ENCODE results near the gene C2orf42. TPM values are rescaled to one million over a fixed set of nuclear protein-coding genes. Genes with fewer than 3 reads are reported as not detected.
"Not testable (repeated sequence)": the region's sequence is repeated elsewhere in the genome, so short reads cannot be mapped to it uniquely, and the experiment has no call there.

C2orf42 gene
- total RNA-seq, 1 donor from 2014 or later, result 11.5 TPM

DNA sequence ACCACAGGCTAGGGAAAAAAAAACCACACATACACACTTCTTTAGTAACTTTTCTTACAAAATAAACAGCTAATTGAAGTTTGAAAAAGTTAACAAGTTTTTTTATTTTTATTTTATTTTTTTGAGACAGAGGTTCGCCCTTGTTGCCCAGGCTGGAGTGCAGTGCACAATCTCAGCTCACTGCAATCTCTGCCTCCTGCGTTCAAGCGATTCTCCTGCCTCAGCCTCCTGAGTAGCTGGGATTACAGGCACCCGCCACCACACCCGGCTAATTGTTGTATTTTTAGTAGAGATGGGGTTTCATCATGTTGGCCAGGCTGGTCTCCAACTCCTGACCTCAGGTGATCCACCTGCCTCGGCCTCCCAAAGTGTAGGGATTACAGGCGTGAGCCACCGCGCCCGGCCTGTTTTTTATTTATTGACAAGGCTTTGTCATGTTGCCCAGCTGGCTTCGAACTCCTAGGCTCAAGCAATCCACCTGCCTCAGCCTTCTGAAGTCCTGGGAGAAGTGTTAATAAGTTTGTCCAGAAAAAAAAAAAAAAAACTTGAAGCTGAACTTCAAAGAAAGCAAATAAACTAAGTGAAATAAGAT, 21.1 kb downstream of the C2orf42 start:
- DNase-seq, result not testable (repeated sequence)

GRCh38 chr2:70161069-70161534, 29.7 kb downstream of the C2orf42 start:
- no peak for DNase-seq

GRCh38 chr2:70160545-70160944, 30.3 kb downstream of the C2orf42 start:
- no peak for DNase-seq

- DNase-seq, result not testable (repeated sequence)
Measured at GRCh38 chr2:70149130-70149686, 41.6 kb downstream of the C2orf42 start.

DNA sequence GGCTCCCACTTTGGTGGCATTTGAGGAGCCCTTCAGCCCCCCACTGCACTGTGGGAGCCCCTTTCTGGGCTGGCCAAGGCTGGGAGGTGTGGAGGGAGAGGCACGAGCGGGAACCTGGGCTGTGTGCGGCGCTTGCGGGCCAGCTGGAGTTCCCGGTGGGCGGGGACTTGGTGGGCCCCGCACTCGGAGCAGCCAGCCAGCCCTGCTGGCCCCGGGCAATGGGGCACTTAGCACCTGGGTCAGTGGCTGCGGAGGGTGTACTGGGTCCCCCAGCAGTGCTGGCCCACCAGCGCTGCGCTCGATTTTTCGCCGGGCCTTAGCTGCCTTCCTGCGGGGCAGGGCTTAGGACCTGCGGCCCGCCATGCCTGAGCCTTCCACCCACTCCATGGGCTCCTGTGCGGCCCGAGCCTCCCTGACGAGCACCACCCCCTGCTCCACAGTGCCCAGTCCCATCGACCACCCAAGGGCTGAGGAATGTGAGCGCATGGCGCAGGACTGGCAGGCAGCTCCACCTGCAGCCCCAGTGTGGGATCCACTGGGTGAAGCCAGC, 42.5 kb downstream of the C2orf42 start:
- not testable (repeated sequence) for DNase-seq

- DNase-seq, result no peak
Measured at GRCh38 chr2:70145851-70146739, 44.7 kb downstream of the C2orf42 start.

DNA sequence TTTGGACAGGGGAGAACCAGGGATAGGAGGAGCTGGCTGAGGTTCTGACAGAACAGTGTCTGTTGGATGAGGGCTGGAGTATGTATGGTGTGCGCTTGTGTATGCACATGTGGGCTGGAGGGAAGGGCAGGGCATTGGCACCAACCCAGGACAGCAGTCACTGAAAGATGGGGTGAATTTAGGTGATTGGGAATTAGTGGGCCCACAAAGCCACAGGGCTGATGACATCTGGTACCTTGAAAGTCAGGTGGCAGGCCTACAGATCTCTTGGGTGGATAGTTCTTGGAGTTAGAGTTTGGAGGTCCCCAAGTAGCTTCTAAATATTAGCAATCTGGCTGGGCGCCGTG, 45.7 kb downstream of the C2orf42 start:
- no peak for DNase-seq

GRCh38 chr2:70144443-70145143, 46.2 kb downstream of the C2orf42 start:
- DNase-seq, result no peak

DNA sequence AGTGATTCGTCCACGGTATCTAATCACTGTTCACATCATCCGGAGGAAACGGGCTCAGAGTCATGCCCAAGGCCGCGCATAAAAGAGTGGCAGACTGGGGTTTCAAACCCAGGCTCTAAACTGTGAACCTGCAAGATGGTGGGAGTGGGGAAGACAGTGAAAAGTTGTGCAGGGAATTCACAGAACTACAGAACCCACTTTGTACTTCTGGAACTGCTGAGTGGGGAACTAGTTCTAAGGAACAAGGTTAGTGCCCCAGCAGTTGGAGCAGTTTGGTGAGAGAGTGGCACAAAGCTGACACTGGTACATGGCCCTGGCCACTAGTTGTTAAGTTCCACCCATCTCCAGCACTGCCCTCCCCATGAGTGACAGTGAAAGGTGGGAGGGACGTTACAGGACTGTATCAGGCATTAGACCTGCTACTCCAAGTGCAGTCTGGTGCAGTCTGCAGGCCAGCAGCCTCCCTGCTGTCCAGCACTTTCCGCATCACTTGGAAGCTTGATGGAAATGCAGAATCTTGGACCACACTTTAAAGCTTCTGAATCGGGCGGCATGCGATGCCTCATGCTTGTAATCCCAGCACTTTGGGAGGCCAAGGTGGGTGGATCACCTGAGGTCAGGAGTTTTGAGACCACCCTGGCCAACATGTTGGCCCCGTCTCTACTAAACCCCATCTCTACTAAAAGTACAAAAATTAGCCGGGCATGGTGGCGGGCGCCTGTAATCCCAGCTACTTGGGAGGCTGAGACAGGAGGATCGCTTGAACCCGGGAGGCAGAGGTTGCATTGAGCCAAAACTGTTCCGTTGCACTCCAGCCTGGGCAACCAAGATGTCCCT, 47.3 kb downstream of the C2orf42 start:
- DNase-seq, result peak; percentile 61

DNA sequence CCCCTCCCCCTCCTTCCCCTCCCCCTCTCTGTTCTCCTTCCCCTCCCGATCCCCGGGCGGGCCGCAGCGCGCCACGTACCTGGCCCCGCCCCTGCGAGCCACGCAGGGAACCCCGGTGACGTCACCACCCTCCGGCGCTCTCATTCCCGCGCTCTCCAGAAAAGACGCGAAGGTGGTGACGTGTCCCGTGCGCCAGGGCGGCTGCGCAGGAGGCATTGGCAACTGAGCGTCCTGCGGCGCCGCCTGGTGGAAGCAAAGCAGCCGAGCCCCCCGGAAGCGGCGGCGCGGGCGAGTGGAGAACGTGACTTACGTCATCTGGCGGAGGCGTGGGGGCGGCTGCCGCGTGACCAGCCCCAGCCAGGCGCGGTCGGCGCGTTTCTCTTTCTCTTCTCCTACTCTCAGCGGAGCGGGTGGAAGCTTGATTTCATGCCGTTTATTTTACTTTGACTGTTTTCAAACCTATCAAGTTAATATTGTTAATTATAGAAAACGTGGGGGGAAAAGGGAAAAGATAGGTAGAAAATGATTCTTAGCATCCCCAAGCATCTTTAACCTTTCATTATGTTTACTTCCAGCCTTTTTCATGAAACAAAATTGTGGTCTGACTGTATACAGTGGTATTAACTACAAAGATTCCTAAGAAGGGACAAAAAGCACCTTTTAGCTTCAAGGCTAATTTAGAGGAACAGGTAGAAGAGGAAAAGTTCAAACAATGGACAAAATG, 48.1 kb downstream of the C2orf42 start:
- peak; percentile 100 for DNase-seq

GRCh38 chr2:70141902-70142589, 48.8 kb downstream of the C2orf42 start:
- DNase-seq, result peak; percentile 73

DNA sequence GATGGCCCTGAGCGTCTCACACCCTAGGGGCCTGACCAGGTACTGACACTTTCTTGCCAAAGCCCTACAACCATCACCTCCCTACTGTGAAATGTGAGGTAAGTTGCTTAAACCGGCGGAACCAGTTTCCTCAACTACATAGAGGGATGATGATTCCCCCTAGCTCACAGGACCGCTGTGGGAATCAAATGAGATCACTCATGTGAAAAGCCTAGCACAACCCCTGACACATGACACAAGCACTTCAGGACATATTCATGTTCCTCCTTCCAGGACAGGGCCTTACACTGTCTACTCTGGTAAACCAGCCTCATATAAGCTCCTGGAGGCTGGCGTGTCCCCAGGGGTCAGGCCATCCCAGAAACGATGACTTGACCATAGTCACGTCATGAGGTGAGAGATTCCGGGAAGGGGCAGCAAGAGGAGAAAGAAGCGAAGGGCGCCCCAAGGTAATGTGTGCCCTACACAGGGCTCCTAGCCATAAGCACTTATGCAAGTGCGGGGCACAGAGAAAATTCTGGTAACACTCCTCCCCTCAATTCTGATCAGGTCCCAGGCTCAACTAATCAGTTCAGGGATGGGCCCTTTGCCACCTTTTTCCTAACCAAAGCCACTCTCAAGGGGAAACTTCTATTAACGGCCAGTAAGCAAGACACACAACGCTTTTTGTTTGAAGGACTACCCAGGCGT, 49.5 kb downstream of the C2orf42 start:
- peak; percentile 73 for DNase-seq

- peak; percentile 16 for DNase-seq
Measured at GRCh38 chr2:70140791-70141211, 50.0 kb downstream of the C2orf42 start.

DNA sequence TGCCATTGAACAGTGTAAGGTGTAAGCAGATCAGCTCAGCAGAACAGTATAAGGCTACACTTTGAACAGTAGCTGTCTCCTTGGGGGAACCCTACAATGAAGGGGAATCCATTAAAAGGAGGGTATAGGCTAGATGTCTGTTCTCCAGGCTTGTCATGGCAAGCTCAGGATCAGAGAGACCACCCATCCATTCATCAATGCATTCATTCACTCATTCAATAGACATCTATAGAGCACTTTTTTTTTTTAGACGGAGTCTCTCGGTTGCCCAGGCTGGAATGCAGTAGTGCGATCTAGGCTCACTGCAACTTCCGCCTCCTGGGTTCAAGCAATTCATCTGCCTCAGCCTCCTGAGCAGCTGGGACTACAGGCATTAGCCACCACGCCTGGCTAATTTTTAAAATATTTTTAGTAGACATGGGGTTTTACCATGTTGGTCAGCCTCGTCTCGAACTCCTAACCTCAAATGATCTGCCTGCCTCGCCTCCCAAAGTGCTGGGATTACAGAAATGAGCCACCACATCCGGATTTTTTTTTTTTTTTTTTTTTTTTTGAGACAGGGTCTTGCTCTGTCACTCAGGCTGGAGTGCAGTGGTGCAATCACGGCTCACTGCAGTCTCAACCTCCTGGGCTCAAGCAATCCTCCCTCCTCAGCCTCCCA, 56.4 kb downstream of the C2orf42 start:
- not testable (repeated sequence) for DNase-seq

DNA sequence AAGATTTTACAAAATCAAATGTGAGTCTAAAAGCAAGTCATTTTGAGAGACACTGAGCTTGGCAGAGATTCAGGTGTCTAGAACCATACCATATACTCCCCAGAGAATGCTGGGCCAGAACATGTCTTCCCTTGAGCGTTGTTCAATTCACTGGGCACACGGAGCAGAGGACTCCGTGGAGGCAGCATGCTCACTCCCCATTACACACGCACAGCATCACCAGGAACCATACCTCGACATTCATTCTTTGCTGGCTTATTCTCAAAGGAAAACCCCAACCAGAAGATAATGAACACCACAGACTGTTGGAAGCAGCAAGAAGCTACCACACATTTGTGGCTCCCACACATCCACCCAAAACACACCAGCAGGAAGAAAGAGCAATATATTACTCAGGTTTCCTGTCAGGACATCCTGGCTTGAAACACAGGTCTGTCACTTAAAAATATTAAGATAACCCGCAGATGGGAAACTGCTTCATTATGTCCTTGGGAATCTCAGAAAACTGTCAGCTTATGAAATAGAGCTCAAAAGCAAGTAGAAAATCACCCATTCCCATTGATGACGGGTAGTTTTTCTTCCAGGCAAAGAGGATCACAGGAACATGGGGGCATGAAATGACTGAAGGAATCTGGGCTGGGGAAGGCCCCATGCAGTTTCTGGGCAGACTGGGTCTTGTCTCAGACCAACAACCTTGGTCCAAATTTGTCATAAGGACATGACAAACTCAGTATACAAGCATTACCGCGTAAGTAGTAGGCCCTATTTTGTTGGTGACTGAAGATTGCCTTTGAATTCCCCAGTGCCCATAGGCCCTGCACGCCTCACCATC, 57.1 kb downstream of the C2orf42 start:
- DNase-seq, result no peak

- no peak for DNase-seq
Measured at GRCh38 chr2:70133127-70133452, 57.7 kb downstream of the C2orf42 start.

- DNase-seq, result peak; percentile 86
Measured at GRCh38 chr2:70132244-70133126, 58.3 kb downstream of the C2orf42 start.
